IMR-90 (cell line): ENCODE measurements around the gene FHIP1A. TPM values are rescaled to one million over a fixed set of nuclear protein-coding genes. Genes with fewer than 3 reads are reported as not detected.

ENCODE experiments used
- ATAC-seq: fragments of 200-7000 bp; cut with Tn5 transposase; 2 replicates; pipeline ENCODE4 v1.9.1; 2020; ENCODE audit warnings: low read depth, mild to moderate bottlenecking, moderate library complexity
- BruUV-seq: library from RNA; stranded (reverse); fragments of 400-500 nt; replicated peaks from 2 replicates; lab custom pipeline; 2021; lab: Mats Ljungman, UMichigan
- CTCF ChIA-PET: fragments of 300-600 bp; formaldehyde crosslinking; extraction: SDS; loops from one replicate; lab custom pipeline; 2021; ENCODE audit warnings: antibody characterized with exemption; lab: Yijun Ruan, JAX
- POLR2A ChIA-PET: fragments of 300-600 bp; sonication (Branson Sonifier 250); formaldehyde crosslinking; loops from one replicate; lab custom pipeline; 2022; ENCODE audit warnings: antibody characterized with exemption; ENCODE audit not compliant: unreplicated experiment; lab: Charles Lee
- DNase-seq: peaks from one replicate; pipeline ENCODE4 v3.0.0; 2013
- H2AFZ ChIP-seq: replicated peaks from 2 replicates; pipeline ENCODE3; 2013; ENCODE audit warnings: low read length, mild to moderate bottlenecking; ENCODE audit not compliant: poor library complexity
- H2AK5ac ChIP-seq: 2 replicates; pipeline ENCODE4 v1.6.1; 2013; ENCODE audit warnings: low read depth, low read length, inconsistent platforms
- H2AK9ac ChIP-seq: replicated peaks from 2 replicates; pipeline ENCODE3; 2013; ENCODE audit warnings: mild to moderate bottlenecking, low read depth, low read length, moderate library complexity; ENCODE audit not compliant: poor library complexity
- H2BK120ac ChIP-seq: 2 replicates; pipeline ENCODE4 v1.6.1; 2013; ENCODE audit warnings: low read depth, low read length, inconsistent platforms
- H2BK15ac ChIP-seq: 3 replicates; pipeline ENCODE4 v1.6.1; 2013; ENCODE audit warnings: low read depth, low read length, inconsistent platforms
- H2BK20ac ChIP-seq: 2 replicates; pipeline ENCODE4 v1.6.1; 2013; ENCODE audit warnings: low read depth, mild to moderate bottlenecking, inconsistent platforms, low read length, moderate library complexity
- H2BK5ac ChIP-seq: 2 replicates; pipeline ENCODE4 v1.6.1; 2013; ENCODE audit warnings: mild to moderate bottlenecking, low read depth, low read length, inconsistent platforms; ENCODE audit not compliant: poor library complexity, severe bottlenecking
- H3K14ac ChIP-seq: replicated peaks from 2 replicates; pipeline ENCODE4 v1.6.1; 2013; ENCODE audit warnings: low read depth, low read length, inconsistent platforms
- H3K18ac ChIP-seq: 2 replicates; pipeline ENCODE4 v1.6.1; 2013; ENCODE audit warnings: low read depth, low read length, control low read depth
- H3K23ac ChIP-seq: 2 replicates; pipeline ENCODE4 v1.6.1; 2013; ENCODE audit warnings: low read depth, low read length, inconsistent platforms
- H3K27ac ChIP-seq: 2 replicates; pipeline ENCODE4 v1.5.1; 2013; ENCODE audit warnings: mild to moderate bottlenecking, control low read depth, low read length; ENCODE audit not compliant: insufficient read depth
- H3K27me3 ChIP-seq: 2 replicates; pipeline ENCODE4 v1.6.1; 2013; ENCODE audit warnings: low read length; ENCODE audit not compliant: control insufficient read depth, insufficient read depth
- H3K36me3 ChIP-seq: 2 replicates; pipeline ENCODE4 v1.6.1; 2013; ENCODE audit warnings: low read length, mixed read lengths; ENCODE audit not compliant: control insufficient read depth, insufficient read depth
- H3K4ac ChIP-seq: 2 replicates; pipeline ENCODE4 v1.6.1; 2013; ENCODE audit warnings: low read depth, low read length, inconsistent platforms
- H3K4me1 ChIP-seq: 2 replicates; pipeline ENCODE4 v1.6.1; 2013; ENCODE audit warnings: low read length, mixed read lengths; ENCODE audit not compliant: control insufficient read depth, insufficient read depth
- H3K4me2 ChIP-seq: 2 replicates; pipeline ENCODE4 v1.6.1; 2013; ENCODE audit warnings: low read depth, mild to moderate bottlenecking, control low read depth, low read length, moderate library complexity
- H3K4me3 ChIP-seq: 2 replicates; pipeline ENCODE4 v1.5.1; 2013; ENCODE audit warnings: low read depth, mild to moderate bottlenecking, control low read depth, low read length, moderate library complexity; ENCODE audit not compliant: insufficient read depth
- H3K56ac ChIP-seq: 2 replicates; pipeline ENCODE4 v1.6.1; 2013; ENCODE audit warnings: low read length, inconsistent platforms; ENCODE audit not compliant: insufficient read depth; ENCODE audit errors: extremely low read depth
- H3K79me1 ChIP-seq, 2 experiments: 2 replicates each; pipeline ENCODE4 v1.6.1; 2013; ENCODE audit warnings: low read length in 2 of 2, inconsistent platforms in 1 of 2, low read depth in 1 of 2
- H3K9ac ChIP-seq: 2 replicates; pipeline ENCODE4 v1.6.1; 2013; ENCODE audit warnings: low read depth, low read length, control low read depth
- H3K9me1 ChIP-seq: 2 replicates; pipeline ENCODE4 v1.6.1; 2013; ENCODE audit warnings: low read length, inconsistent platforms; ENCODE audit not compliant: insufficient read depth
- H3K9me3 ChIP-seq: 2 replicates; pipeline ENCODE4 v1.6.1; 2013; ENCODE audit warnings: low read length; ENCODE audit not compliant: control insufficient read depth, insufficient read depth
- H4K20me1 ChIP-seq: 2 replicates; pipeline ENCODE4 v1.6.1; 2013; ENCODE audit warnings: low read length, inconsistent platforms; ENCODE audit not compliant: insufficient read depth
- H4K5ac ChIP-seq: 2 replicates; pipeline ENCODE4 v1.6.1; 2013; ENCODE audit warnings: mild to moderate bottlenecking, low read depth, low read length, control low read depth
- H4K8ac ChIP-seq, 2 experiments: 2 replicates each; pipeline ENCODE4 v1.6.1; 2013; ENCODE audit warnings: low read depth in 2 of 2, low read length in 2 of 2, control low read depth in 1 of 2, inconsistent platforms in 1 of 2
- H4K91ac ChIP-seq: 2 replicates; pipeline ENCODE4 v1.6.1; 2013; ENCODE audit warnings: low read depth, low read length, inconsistent platforms; ENCODE audit not compliant: insufficient read depth
- ELK1 ChIP-seq: fragments of 150-350 bp; IDR thresholded peaks from 2 replicates; pipeline ENCODE4 v1.6.1; 2016; ENCODE audit warnings: low read depth, mild to moderate bottlenecking, low read length, moderate library complexity, borderline replicate concordance
- WGBS, 2 experiments: methylation state at CpG; one replicate each; pipeline versions ENCODE4 v1.1.5 to v1.1.7; 2013; ENCODE audit warnings: missing lambda C conversion rate in 2 of 2; ENCODE audit not compliant: insufficient read length in 1 of 2; ENCODE audit errors: extremely low coverage in 2 of 2; 5-methylcytosine and 5-hydroxymethylcytosine counted together
- dilution Hi-C: fragments of 300-500 bp; cut with HindIII; formaldehyde crosslinking; loops from one replicate; pipeline ENCODE4 v1.14.3; 2018; ENCODE audit warnings: low sequenced_read_pairs; ENCODE audit not compliant: unreplicated experiment
- in situ Hi-C: fragments of 300-500 bp; cut with MboI; formaldehyde crosslinking; loops from 3 replicates; pipeline ENCODE4 v1.14.3; 2019; ENCODE audit warnings: low sequenced_read_pairs, inconsistent platforms, mixed read lengths
- intact Hi-C: fragments of 100-400 bp; cut with micrococcal nuclease; formaldehyde crosslinking; loops from 2 replicates; pipeline ENCODE4 v1.10.0; 2022
- polyA plus RNA-seq, 3 experiments: library from polyadenylated mRNA; depleted of rRNA; stranded (reverse); fragments of >200 nt; gene quantifications; 2 replicates each; pipeline ENCODE4 v1.2.3, GENCODE V29; 2012; ENCODE audit warnings: low replicate concordance in 1 of 3
- total RNA-seq: library from RNA; depleted of rRNA; stranded (reverse); fragments of >200 nt; gene quantifications from 2 replicates; pipeline ENCODE4 v1.2.3, GENCODE V29; 2012

Gene FHIP1A
- total and polyA plus RNA-seq, 2 of the 4 experiments (the other 2 are of a cell fraction) = 0.02 to 0.18 TPM

GRCh38 chr4:151407018-151407417, 2.0 kb upstream of the FHIP1A start:
- Histone ChIP-seq H2BK15ac (no peak overlapping the region), H2BK20ac (no peak overlapping the region), H4K8ac (no peak overlapping the region), H2AK5ac (no peak overlapping the region), H3K4me3 (no peak overlapping the region), H3K79me1 (no peaks in the 10 kb centered on the region), H3K9me3 (no peaks in the 10 kb centered on the region; the same call in 1 of the 2 replicates), H3K23ac (no peak overlapping the region), H3K4me2 (no peak overlapping the region), H2BK5ac (no peak overlapping the region), H3K27ac (no peak overlapping the region), H3K4me1 (peaks cover 3% of the 10 kb centered on the region; the same call in 1 of the 2 replicates), H4K5ac (no peak overlapping the region), H3K36me3 (no peaks in the 10 kb centered on the region), H2BK120ac (no peak overlapping the region), H3K18ac (no peak overlapping the region), H3K9ac (no peak overlapping the region), H3K9me1 (no peaks in the 10 kb centered on the region), H3K56ac (no peak overlapping the region), H2AK9ac (no peak overlapping the region), H3K4ac (no peak overlapping the region), H4K20me1 (no peaks in the 10 kb centered on the region), H4K91ac (no peak overlapping the region), H2AFZ (no peak overlapping the region), H3K14ac (no peak overlapping the region), H3K27me3 (peaks cover 38% of the 10 kb centered on the region)
- BruUV-seq = no TSS peak
- TF ChIP-seq ELK1 = no peak
- no CpG with 5 or more reads among the region's 4 CpGs for WGBS, 2 experiments
- in situ Hi-C loops (no loop called here), dilution Hi-C loops (no loop called here), intact Hi-C loops (no loop called here)
- DNase-seq (no peak), ATAC-seq (no peak)
- POLR2A ChIA-PET = no interaction called here
- CTCF ChIA-PET = no interaction called here
